Measurements from ENCODE around the gene SLC26A1. TPM values are rescaled to one million over a fixed set of nuclear protein-coding genes. Genes with fewer than 3 reads are reported as not detected.

The SLC26A1 gene
- total and polyA plus RNA-seq, 2 of the 13 experiments (the other 11 are each of a cell fraction or from before 2014, with no cell fraction given): 5.4 to 22.9 TPM

DNA sequence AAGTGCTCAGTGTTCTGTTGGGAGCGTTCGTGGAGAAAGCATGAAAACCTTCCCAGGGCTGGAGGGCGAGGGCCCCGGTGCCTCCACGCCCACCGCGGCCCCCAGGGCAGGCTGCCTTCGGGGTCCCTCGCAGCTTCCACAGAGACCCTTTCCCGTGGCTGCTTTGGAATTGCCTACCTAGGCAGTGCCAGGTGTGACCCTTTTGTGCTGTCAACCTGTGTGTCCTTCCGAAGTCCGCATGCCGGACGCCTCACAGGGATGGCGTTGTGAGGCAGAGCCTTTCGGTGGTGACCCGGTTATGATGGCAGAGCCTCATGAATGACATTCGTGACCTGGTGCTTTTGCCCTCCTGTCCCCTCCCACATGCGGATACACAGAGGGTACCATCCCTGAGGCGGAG is 43.5 kb downstream of the SLC26A1 start:
- in situ Hi-C loops (cut with HindIII; ENCODE audit: extremely low pct_ligation_motif_present, low pct_unique_long_range_greater_than_20kb): no loop called here
- no peak overlapping the region for H3K4me2 ChIP-seq (ENCODE audit: low read depth, low read length)
- no peak for FAIRE-seq
- CTCF ChIA-PET (ENCODE audit: low intra/inter-chr PET ratio, low total read pairs): no interaction called here
- DNase-seq (ENCODE audit: low spot score): no peak
- no peak for TF ChIP-seq HNRNPUL1 (IDR thresholded peaks at IDR 0.05; ENCODE audit: low read depth, low read length)
- no peak for TF ChIP-seq FLYWCH1 (CRISPR knock-in tag; IDR thresholded peaks at IDR 0.05)
- no peak for TF ChIP-seq ZNF567 (CRISPR knock-in tag; IDR thresholded peaks at IDR 0.05; ENCODE audit: borderline replicate concordance)
- no peak for TF ChIP-seq ZNF431 (CRISPR knock-in tag; IDR thresholded peaks at IDR 0.05; ENCODE audit: borderline replicate concordance, low read depth)
- TF ChIP-seq RNF2 (conservative IDR thresholded peaks at IDR 0.05; ENCODE audit: low read depth): no peak
- TF ChIP-seq GPN1 (CRISPR knock-in tag; IDR thresholded peaks at IDR 0.05; ENCODE audit: borderline replicate concordance): no peak
- TF ChIP-seq CBX5 (CRISPR knock-in tag; IDR thresholded peaks at IDR 0.05; ENCODE audit: borderline replicate concordance): no peak
- TF ChIP-seq, protein P1, sequence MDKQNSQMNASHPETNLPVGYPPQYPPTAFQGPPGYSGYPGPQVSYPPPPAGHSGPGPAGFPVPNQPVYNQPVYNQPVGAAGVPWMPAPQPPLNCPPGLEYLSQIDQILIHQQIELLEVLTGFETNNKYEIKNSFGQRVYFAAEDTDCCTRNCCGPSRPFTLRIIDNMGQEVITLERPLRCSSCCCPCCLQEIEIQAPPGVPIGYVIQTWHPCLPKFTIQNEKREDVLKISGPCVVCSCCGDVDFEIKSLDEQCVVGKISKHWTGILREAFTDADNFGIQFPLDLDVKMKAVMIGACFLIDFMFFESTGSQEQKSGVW (CRISPR knock-in tag; IDR thresholded peaks at IDR 0.05; ENCODE audit: borderline replicate concordance): no peak
- no peak for TF ChIP-seq KLF11 (CRISPR knock-in tag; IDR thresholded peaks at IDR 0.05)
- no peak for TF ChIP-seq KMT2A (CRISPR knock-in tag; IDR thresholded peaks at IDR 0.05)
- no peak for TF ChIP-seq MED8 (CRISPR knock-in tag; IDR thresholded peaks at IDR 0.05; ENCODE audit: insufficient replicate concordance)
- TF ChIP-seq TBX2 (CRISPR knock-in tag; IDR thresholded peaks at IDR 0.05; ENCODE audit: borderline replicate concordance): no peak
- no peak for TF ChIP-seq ZNF468 (CRISPR knock-in tag; IDR thresholded peaks at IDR 0.05)
- no peak for TF ChIP-seq ZNF7 (CRISPR knock-in tag; IDR thresholded peaks at IDR 0.05)
- no peak for ATAC-seq
- BruUV-seq (replicated peaks): no TSS peak
- H4K20me1 ChIP-seq (ENCODE audit: insufficient read depth, low read length): no peaks in the 10 kb centered on the region
- no peaks in the 10 kb centered on the region for H3K79me2 ChIP-seq (ENCODE audit: insufficient read depth, low read length)
- H3K9me3 ChIP-seq (ENCODE audit: low read length): no peaks in the 10 kb centered on the region
- WGBS (ENCODE audit: low lambda C conversion rate): 91% methylated on average over 10 of the region's 20 CpGs
- intact Hi-C loops (cut with micrococcal nuclease; ENCODE audit: unreplicated experiment): no loop called here
- POLR2A ChIA-PET: interaction anchor here (0.9 kb wide), 1 partner anchor 276 kb away, joined by 3 read pairs; the partner anchor contains the start of genes ATP5ME and MYL5
- H3K4me1 ChIP-seq (ENCODE audit: insufficient read depth, low read length): peaks cover 30% of the 10 kb centered on the region
- H3K36me3 ChIP-seq (replicated peaks in 1 of 2; ENCODE audit: control insufficient read depth in 1 of 2, insufficient read depth in 2 of 2, low read length in 2 of 2): no peaks in the 10 kb centered on the region
- H3K9ac ChIP-seq (ENCODE audit: insufficient read depth, low read depth, low read length): no peak overlapping the region
- H2AFZ ChIP-seq (ENCODE audit: low read length): no peak overlapping the region
- no peak overlapping the region for H3K27ac ChIP-seq (ENCODE audit: extremely low read length, insufficient read depth, low read length)
- H3K4me3 ChIP-seq (replicated peaks in 1 of 3; ENCODE audit: insufficient read depth in 1 of 3, low read depth in 2 of 3, low read length in 3 of 3): no peak overlapping the region
- no peaks in the 10 kb centered on the region for H3K27me3 ChIP-seq (ENCODE audit: control insufficient read depth in 1 of 2, insufficient read depth in 2 of 2, low read length in 2 of 2)

All from HepG2 (cell line).